ENCODE data around the gene CHST5.

GRCh38 chr16:75529056-75529905, 6.6 kb downstream of the CHST5 start:
- TF ChIP-seq CTCF (conservative IDR thresholded peaks at IDR 0.05; ENCODE audit: low read depth in 2 of 2): no peak
- TF ChIP-seq REST (IDR thresholded peaks at IDR 0.05; ENCODE audit: unreplicated experiment): no peak
- TF ChIP-seq EZH2phosphoT487 (IDR thresholded peaks at IDR 0.05; ENCODE audit: unreplicated experiment): no peak
- no peak for TF ChIP-seq POLR2AphosphoS5 (IDR thresholded peaks at IDR 0.05; ENCODE audit: low read depth)
- no peak for TF ChIP-seq EZH2 (IDR thresholded peaks at IDR 0.05; ENCODE audit: low read depth, unreplicated experiment)
- no peak for TF ChIP-seq CREB1 (CRISPR knock-in tag; IDR thresholded peaks at IDR 0.05; ENCODE audit: low read depth)
- no peak for TF ChIP-seq ETS1 (IDR thresholded peaks at IDR 0.05)
- no peak for TF ChIP-seq JUNB (IDR thresholded peaks at IDR 0.05; ENCODE audit: unreplicated experiment)
- no peak for TF ChIP-seq ZNF114 (CRISPR knock-in tag; IDR thresholded peaks at IDR 0.05)

Measured in GM23338 (cell line).